Measurements from ENCODE around the gene CARMIL1.

CARMIL1 gene

DNA sequence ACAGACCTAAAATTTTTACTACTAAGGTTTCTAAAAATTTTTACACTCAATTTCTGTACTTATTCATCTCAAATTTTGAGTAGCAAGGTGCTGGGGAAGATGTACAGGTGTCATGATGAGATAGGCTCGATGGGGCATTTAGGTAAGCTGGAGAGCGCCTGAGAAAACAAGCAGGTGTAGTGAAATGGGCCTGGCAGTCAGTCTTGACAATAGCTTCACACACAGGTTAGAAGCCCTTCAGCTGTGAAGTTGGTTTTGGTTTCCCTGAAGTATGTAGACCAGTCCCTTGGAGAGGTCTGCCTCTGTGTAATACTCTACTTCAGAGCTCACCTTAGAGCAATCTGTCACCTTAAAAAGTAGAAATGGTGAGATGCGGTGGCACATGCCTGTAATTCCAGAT lies 228.9 kb downstream of the CARMIL1 start:
- Histone ChIP-seq H3K27ac (no peak overlapping the region), H4K20me1 (ENCODE audit: insufficient read depth) (no peaks in the 10 kb centered on the region), H3K4me2 (no peak overlapping the region), H2AFZ (ENCODE audit: low read depth) (no peak overlapping the region), H3K4me1 (ENCODE audit: low read depth, poor library complexity, severe bottlenecking) (no peaks in the 10 kb centered on the region), H3K36me3 (ENCODE audit: insufficient read depth) (no peaks in the 10 kb centered on the region), H3K4me3 (IDR thresholded peaks at IDR 0.05; ENCODE audit: insufficient read depth, low read depth, low read length) (no peak overlapping the region), H3K79me2 (ENCODE audit: insufficient read depth, low read depth) (no peaks in the 10 kb centered on the region), H3K27me3 (ENCODE audit: insufficient read depth, low read depth) (no peaks in the 10 kb centered on the region), H3K9ac (no peak overlapping the region)
- TF ChIP-seq, protein P1, sequence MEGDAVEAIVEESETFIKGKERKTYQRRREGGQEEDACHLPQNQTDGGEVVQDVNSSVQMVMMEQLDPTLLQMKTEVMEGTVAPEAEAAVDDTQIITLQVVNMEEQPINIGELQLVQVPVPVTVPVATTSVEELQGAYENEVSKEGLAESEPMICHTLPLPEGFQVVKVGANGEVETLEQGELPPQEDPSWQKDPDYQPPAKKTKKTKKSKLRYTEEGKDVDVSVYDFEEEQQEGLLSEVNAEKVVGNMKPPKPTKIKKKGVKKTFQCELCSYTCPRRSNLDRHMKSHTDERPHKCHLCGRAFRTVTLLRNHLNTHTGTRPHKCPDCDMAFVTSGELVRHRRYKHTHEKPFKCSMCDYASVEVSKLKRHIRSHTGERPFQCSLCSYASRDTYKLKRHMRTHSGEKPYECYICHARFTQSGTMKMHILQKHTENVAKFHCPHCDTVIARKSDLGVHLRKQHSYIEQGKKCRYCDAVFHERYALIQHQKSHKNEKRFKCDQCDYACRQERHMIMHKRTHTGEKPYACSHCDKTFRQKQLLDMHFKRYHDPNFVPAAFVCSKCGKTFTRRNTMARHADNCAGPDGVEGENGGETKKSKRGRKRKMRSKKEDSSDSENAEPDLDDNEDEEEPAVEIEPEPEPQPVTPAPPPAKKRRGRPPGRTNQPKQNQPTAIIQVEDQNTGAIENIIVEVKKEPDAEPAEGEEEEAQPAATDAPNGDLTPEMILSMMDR (conservative IDR thresholded peaks at IDR 0.05; ENCODE audit: low read depth, low read length), result no peak

DNA sequence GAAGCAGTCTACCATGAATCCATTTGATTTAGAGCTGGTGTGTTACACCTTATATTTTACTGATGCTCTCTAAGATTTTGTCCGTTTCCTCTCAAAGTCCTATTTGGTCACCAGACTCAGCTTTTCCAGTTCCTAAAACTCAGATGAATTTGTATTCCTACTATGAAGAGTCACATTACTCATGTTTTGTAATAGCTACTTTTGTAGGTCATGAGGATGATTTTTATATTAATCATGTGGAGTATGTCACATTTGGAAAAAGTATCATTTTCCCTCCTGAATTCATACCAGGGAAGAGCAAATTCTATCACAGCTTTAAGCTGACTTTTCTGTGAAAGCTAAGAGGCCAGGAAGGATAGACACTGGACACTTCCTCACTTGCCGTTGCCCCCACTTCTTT lies 232.2 kb downstream of the CARMIL1 start:
- no peak overlapping the region for H3K4me2 ChIP-seq
- no peaks in the 10 kb centered on the region for H3K36me3 ChIP-seq (ENCODE audit: insufficient read depth)
- TF ChIP-seq, protein P1 (conservative IDR thresholded peaks at IDR 0.05; ENCODE audit: low read depth, low read length), result no peak
- H3K4me3 ChIP-seq (IDR thresholded peaks at IDR 0.05; ENCODE audit: insufficient read depth, low read depth, low read length), result no peak overlapping the region
- H3K9ac ChIP-seq, result no peak overlapping the region
- H3K27me3 ChIP-seq (ENCODE audit: insufficient read depth, low read depth), result no peaks in the 10 kb centered on the region
- H3K27ac ChIP-seq, result no peak overlapping the region
- H2AFZ ChIP-seq (ENCODE audit: low read depth), result no peak overlapping the region
- H3K4me1 ChIP-seq (ENCODE audit: low read depth, poor library complexity, severe bottlenecking), result no peaks in the 10 kb centered on the region
- H4K20me1 ChIP-seq (ENCODE audit: insufficient read depth), result no peaks in the 10 kb centered on the region
- no peaks in the 10 kb centered on the region for H3K79me2 ChIP-seq (ENCODE audit: insufficient read depth, low read depth)

DNA sequence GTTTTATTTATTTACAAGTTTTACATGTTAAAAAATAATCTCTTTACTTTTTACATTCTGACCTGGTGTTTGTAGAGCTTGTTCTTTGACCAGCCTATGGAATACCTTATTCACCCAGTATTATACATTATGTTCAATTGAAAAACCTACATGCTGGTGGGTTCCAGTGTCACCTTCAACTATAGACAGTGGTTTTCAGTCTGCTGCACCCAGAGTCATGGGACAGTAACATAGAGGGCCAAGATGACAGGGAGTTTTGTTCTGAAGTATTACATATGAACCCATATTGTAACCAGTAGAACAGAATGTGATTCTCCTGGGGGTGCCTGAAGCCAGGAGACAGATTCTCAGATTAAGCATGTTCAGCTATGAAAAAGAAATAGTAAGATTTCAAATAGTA lies 233.4 kb downstream of the CARMIL1 start:
- H3K36me3 ChIP-seq (ENCODE audit: insufficient read depth), result no peaks in the 10 kb centered on the region
- H3K4me1 ChIP-seq (ENCODE audit: low read depth, poor library complexity, severe bottlenecking), result no peaks in the 10 kb centered on the region
- no peaks in the 10 kb centered on the region for H3K79me2 ChIP-seq (ENCODE audit: insufficient read depth, low read depth)
- TF ChIP-seq, protein P1 (conservative IDR thresholded peaks at IDR 0.05; ENCODE audit: low read depth, low read length), result no peak
- H3K4me2 ChIP-seq, result no peak overlapping the region
- H3K4me3 ChIP-seq (IDR thresholded peaks at IDR 0.05; ENCODE audit: insufficient read depth, low read depth, low read length), result no peak overlapping the region
- no peak overlapping the region for H3K27ac ChIP-seq
- no peaks in the 10 kb centered on the region for H3K27me3 ChIP-seq (ENCODE audit: insufficient read depth, low read depth)
- H4K20me1 ChIP-seq (ENCODE audit: insufficient read depth), result no peaks in the 10 kb centered on the region
- no peak overlapping the region for H3K9ac ChIP-seq
- no peak overlapping the region for H2AFZ ChIP-seq (ENCODE audit: low read depth)

DNA sequence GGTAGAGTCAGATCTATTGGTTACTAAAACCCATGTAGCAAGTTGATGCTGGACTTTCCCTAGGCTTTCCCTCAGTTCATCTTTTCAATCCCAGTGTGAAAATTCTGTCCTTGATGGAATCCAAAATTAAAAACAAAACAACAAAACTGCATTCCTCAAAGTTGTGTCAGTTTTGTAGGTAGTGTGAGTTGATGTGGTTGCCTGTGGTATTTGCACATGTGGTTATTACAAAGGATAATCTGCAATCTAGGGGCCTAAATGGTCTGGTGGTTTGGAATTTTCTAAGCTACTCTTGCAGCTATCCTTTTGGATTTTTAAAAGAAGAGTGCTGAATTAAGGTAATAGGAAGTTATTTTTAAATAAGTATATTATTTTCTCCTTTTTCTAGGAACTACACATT lies 240.7 kb downstream of the CARMIL1 start:
- Histone ChIP-seq H4K20me1 (ENCODE audit: insufficient read depth) (no peaks in the 10 kb centered on the region), H3K9ac (no peak overlapping the region), H3K4me2 (no peak overlapping the region), H3K27ac (no peak overlapping the region), H2AFZ (ENCODE audit: low read depth) (no peak overlapping the region), H3K79me2 (ENCODE audit: insufficient read depth, low read depth) (no peaks in the 10 kb centered on the region), H3K36me3 (ENCODE audit: insufficient read depth) (no peaks in the 10 kb centered on the region), H3K4me1 (ENCODE audit: low read depth, poor library complexity, severe bottlenecking) (no peaks in the 10 kb centered on the region), H3K4me3 (IDR thresholded peaks at IDR 0.05; ENCODE audit: insufficient read depth, low read depth, low read length) (no peak overlapping the region), H3K27me3 (ENCODE audit: insufficient read depth, low read depth) (no peaks in the 10 kb centered on the region)
- TF ChIP-seq, protein P1 (conservative IDR thresholded peaks at IDR 0.05; ENCODE audit: low read depth, low read length), result no peak

Measured in KMS-11 (cell line).